Uterus (tissue), 2 donors: Measurements from ENCODE around the gene OCEL1.

Source experiments
- CTCF ChIP-seq, 4 experiments: fragments of 200-600 bp in 2 of 4; fragments of 450-650 bp in 2 of 4; sonication (generic) in 2 of 4; IDR thresholded peaks; one replicate each; pipeline ENCODE4 v1.5.1; 2016 to 2019; ENCODE audit warnings: antibody characterized with exemption in 4 of 4, mild to moderate bottlenecking in 2 of 4, moderate library complexity in 1 of 4
- POLR2A ChIP-seq, 2 donors: fragments of 450-650 bp; IDR thresholded peaks; one replicate each; pipeline ENCODE4 v1.6.1; 2016; ENCODE audit warnings: antibody characterized with exemption in 2 of 2, mild to moderate bottlenecking in 1 of 2, moderate library complexity in 1 of 2

GRCh38 chr19:17205237-17206140, 20.5 kb upstream of the OCEL1 start:
- TF ChIP-seq CTCF (IDR thresholded peaks at IDR 0.05) (peak; percentile 45 to 74 (median 56)), POLR2A (IDR thresholded peaks at IDR 0.05) (no peak)
